Breast epithelium (tissue), 4 donors: ENCODE data around the gene MYO5A. TPM values are rescaled to one million over a fixed set of nuclear protein-coding genes. Genes with fewer than 3 reads are reported as not detected.
A peak's percentile ranks its signal among the peaks of the same experiment; 100 is the strongest.

Experiments
- DNase-seq, 2 donors: peaks; one replicate each; pipeline ENCODE4 v3.0.0-alpha.2; 2019; ENCODE audit warnings: low spot score in 2 of 2
- H3K27ac ChIP-seq, 2 donors: fragments of 200-600 bp; sonication (generic) in 1 of 2; one replicate each; pipeline ENCODE4 v1.5.1; 2016 to 2019; ENCODE audit warnings: mild to moderate bottlenecking in 1 of 2
- H3K27me3 ChIP-seq, 2 donors: fragments of 200-600 bp; sonication (generic) in 1 of 2; one replicate each; pipeline versions ENCODE4 v1.5.1 to v1.6.0; 2017 to 2019; ENCODE audit warnings: control low read depth in 1 of 2, mild to moderate bottlenecking in 1 of 2
- H3K36me3 ChIP-seq: fragments of 200-600 bp; one replicate; pipeline ENCODE4 v1.5.1; 2019
- H3K4me1 ChIP-seq, 2 donors: fragments of 200-600 bp; sonication (generic); one replicate each; pipeline ENCODE4 v1.5.1; 2016 to 2019; ENCODE audit warnings: control low read depth in 1 of 2
- H3K4me3 ChIP-seq, 3 donors: fragments of 200-600 bp; sonication (generic); 1 replicate in 2 of 3; 2 replicates in 1 of 3; pipeline ENCODE4 v1.5.1; 2016 to 2019; ENCODE audit warnings: mild to moderate bottlenecking in 3 of 3, moderate library complexity in 2 of 3
- H3K9me3 ChIP-seq, 2 donors: fragments of 200-600 bp; sonication (generic) in 1 of 2; one replicate each; pipeline ENCODE4 v1.5.1; 2016 to 2019; ENCODE audit warnings: control low read depth in 1 of 2
- POLR2A ChIP-seq: fragments of 450-650 bp; IDR thresholded peaks from one replicate; pipeline ENCODE4 v1.6.1; 2016; ENCODE audit warnings: antibody characterized with exemption, mild to moderate bottlenecking, moderate library complexity
- POLR2AphosphoS5 ChIP-seq, 3 donors: sonication (generic); formaldehyde crosslinking; IDR thresholded peaks; one replicate each; pipeline ENCODE4 v1.6.1; 2017; ENCODE audit warnings: antibody characterized with exemption in 3 of 3
- intact Hi-C: fragments of 100-400 bp; cut with DNase I; formaldehyde crosslinking; loops from one replicate; pipeline ENCODE4 v1.15.1; 2023; ENCODE audit warnings: low total_unique reads
- total RNA-seq, 3 donors: library from RNA; depleted of rRNA; stranded (reverse); fragments of >200 nt; gene quantifications; one replicate each; pipeline ENCODE4 v1.1.0, GENCODE V29; 2016
- TF ChIP-seq, protein P1 (sequence below), 3 donors: fragments of 450-650 bp; IDR thresholded peaks; one replicate each; pipeline ENCODE4 v1.5.1; 2016 to 2017; ENCODE audit warnings: antibody characterized with exemption in 3 of 3, mild to moderate bottlenecking in 3 of 3, moderate library complexity in 3 of 3

MYO5A gene
- total RNA-seq, 3 donors from 2014 or later, result 34.1 to 77.4 (median 34.4) TPM

DNA sequence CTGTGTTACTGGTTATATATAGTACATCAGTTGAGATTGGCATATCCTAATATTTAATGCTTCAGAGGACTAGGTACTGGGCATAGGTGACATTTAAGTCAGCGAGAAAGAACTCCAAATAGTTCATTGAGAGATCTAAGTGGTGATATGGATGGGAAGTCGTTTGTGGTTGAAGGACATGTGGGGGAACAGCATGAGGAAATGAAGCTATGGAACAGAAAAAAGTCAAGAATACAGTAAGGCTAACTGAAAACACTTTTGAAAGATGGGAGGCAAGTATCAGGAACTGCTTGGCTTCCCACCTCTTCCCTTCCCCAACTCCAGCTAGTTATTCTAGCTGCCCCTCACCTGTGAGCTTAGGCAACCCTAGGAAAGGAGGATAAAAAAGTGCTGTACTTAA lies 3.7 kb upstream of the MYO5A start:
- Histone ChIP-seq H3K4me1 (no peaks in the 10 kb centered on the region), H3K27me3 (no peaks in the 10 kb centered on the region), H3K4me3 (no peak overlapping the region), H3K9me3 (no peaks in the 10 kb centered on the region), H3K27ac (no peak overlapping the region), H3K36me3 (no peaks in the 10 kb centered on the region)
- intact Hi-C loops, result no loop called here
- no peak for DNase-seq
- TF ChIP-seq POLR2A, result no peak
- TF ChIP-seq POLR2AphosphoS5 (IDR thresholded peaks at IDR 0.05), result no peak
- TF ChIP-seq, protein P1, sequence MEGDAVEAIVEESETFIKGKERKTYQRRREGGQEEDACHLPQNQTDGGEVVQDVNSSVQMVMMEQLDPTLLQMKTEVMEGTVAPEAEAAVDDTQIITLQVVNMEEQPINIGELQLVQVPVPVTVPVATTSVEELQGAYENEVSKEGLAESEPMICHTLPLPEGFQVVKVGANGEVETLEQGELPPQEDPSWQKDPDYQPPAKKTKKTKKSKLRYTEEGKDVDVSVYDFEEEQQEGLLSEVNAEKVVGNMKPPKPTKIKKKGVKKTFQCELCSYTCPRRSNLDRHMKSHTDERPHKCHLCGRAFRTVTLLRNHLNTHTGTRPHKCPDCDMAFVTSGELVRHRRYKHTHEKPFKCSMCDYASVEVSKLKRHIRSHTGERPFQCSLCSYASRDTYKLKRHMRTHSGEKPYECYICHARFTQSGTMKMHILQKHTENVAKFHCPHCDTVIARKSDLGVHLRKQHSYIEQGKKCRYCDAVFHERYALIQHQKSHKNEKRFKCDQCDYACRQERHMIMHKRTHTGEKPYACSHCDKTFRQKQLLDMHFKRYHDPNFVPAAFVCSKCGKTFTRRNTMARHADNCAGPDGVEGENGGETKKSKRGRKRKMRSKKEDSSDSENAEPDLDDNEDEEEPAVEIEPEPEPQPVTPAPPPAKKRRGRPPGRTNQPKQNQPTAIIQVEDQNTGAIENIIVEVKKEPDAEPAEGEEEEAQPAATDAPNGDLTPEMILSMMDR (IDR thresholded peaks at IDR 0.05), result no peak

DNA sequence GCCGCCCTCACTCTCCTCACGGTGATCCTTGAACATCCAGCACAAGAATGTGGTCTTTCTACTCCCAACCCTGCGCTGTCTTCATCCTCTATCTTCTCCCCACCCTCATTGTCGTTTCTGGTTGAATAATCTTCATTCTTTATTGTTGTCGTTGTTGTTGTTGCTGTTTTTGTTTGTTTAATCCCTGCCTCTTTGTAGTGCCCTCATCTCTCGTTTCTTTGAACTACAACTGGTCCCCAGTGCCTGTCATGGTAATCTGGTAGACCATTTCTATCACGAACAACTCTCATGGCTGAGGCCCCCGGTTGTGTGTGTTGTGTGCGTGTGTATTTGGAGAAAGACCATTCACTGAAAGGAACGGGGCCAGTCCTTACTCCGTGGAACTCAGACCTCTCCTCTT lies 1.3 kb upstream of the MYO5A start:
- peak overlapping the region in 2 of 3 donors; percentile 81 to 95 for H3K4me3 ChIP-seq
- DNase-seq, result no peak
- intact Hi-C loops, result no loop called here

DNA sequence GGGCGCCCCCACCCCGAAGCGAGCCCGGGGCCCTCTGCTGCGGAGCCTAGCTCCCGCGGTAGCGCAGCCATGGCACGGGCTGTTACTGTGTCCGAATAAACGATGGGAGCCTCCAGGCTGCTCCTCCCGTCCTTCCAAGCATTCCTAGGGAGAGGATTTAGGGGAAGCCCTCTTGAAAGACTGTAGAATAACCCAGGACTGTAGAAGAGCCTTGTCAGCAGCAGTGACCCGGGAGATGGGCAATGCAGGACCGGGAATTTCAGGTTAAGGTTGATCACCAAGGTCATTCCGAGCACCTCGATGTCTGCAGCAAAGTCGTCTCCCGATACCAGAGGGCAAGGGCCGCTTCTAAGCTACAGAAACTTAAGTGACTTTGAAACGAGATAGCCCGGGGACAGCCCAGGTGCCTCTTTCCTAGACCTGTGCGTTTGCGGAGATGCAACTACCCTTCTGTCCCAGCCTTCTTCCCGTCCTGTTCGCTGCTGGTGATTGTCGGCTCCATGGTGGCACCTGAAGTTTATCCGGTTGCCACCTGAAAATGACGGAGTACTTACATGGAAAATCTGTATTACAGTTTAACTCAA lies 753 bp upstream of the MYO5A start:
- Histone ChIP-seq H3K27ac (peak overlapping the region; percentile 76 to 87), H3K27me3 (no peaks in the 10 kb centered on the region), H3K36me3 (no peaks in the 10 kb centered on the region), H3K4me3 (peak overlapping the region; percentile 75 to 95 (median 81)), H3K9me3 (no peaks in the 10 kb centered on the region), H3K4me1 (no peaks in the 10 kb centered on the region)
- no peak for DNase-seq
- intact Hi-C loops, result no loop called here
- TF ChIP-seq POLR2A (no peak), POLR2AphosphoS5 (IDR thresholded peaks at IDR 0.05) (no peak)
- TF ChIP-seq, protein P1 (IDR thresholded peaks at IDR 0.05), result no peak

More for the DNA sequence above, 1.3 kb upstream of the MYO5A start:
- no peaks in the 10 kb centered on the region for H3K27me3 ChIP-seq
- no peaks in the 10 kb centered on the region for H3K36me3 ChIP-seq
- H3K4me1 ChIP-seq, result no peaks in the 10 kb centered on the region
- no peaks in the 10 kb centered on the region for H3K9me3 ChIP-seq
- TF ChIP-seq POLR2A (no peak), POLR2AphosphoS5 (IDR thresholded peaks at IDR 0.05) (no peak)
- TF ChIP-seq, protein P1 (IDR thresholded peaks at IDR 0.05), result no peak
- H3K27ac ChIP-seq, result no peak overlapping the region

DNA sequence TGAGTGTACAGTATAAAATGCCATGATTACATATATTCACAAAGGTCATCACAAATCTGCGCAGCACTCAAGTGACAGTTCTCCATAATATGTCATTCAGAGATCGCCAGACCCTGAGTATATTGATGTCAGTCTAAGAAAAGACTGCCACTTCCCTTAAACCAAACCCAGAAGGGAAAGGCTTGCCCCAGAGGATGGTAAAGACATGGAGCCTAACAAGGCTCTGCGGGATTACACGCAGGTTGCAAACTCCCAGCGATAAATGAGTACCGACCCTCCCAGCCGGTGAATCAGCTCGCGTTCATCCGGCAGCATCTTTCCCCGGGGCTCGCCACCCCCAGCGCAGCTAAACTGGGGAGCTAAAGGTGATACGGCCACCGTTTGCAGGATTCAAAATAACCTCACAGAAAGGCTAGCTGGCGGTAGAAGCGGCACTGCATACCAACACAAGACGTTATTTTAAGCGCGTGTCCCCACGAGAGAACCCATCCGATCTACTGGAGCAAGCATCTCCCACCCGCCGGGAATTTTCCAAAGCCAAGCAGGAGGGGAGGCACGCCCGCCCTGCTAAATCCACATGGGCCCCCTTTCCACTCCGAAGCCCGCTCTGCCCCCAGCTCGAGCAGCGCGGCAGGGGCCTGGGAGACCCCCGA lies 643 bp downstream of the MYO5A start:
- H3K36me3 ChIP-seq, result no peaks in the 10 kb centered on the region
- H3K4me1 ChIP-seq, result no peaks in the 10 kb centered on the region
- TF ChIP-seq, protein P1 (IDR thresholded peaks at IDR 0.05), result no peak
- TF ChIP-seq POLR2AphosphoS5 (IDR thresholded peaks at IDR 0.05) (no peak), POLR2A (no peak)
- no peaks in the 10 kb centered on the region for H3K9me3 ChIP-seq
- intact Hi-C loops, result no loop called here
- peak overlapping the region; percentile 75 to 95 (median 81) for H3K4me3 ChIP-seq
- H3K27me3 ChIP-seq, result no peaks in the 10 kb centered on the region
- peak in 1 of 2 donors; percentile 51 for DNase-seq
- H3K27ac ChIP-seq, result peak overlapping the region; percentile 76 to 87

DNA sequence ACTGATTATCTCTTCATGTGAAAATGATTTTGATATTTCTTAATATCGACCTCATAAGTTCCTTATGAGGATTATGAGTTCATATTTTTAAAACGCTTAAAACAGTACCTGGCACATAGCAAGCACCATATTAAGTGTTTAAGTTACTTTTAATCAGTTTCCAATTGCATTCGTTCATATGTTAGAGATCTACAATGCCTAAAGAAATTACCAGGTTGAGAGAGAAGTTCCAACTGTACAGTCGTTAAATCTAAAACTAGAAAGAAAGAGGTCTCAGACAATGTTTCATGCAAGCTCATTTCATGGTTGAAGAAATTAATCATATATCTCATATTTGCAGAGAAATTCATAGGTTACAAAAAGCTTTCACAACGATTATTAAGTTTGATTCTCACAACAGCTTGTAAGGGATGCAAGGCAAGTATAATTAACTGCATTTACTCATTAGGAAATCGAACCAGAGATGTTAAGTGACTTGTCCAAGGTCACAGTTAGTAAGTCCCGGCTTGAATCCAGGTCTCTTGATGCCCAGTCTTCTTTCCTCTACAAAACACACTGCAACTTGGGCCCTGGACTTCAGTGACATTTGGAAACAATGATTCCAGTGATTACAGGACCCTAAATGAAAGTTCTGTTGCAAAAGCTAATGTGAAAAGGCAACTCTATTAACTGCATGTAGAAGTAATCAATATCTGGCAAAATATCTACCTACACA lies 1.3 kb downstream of the MYO5A start:
- Histone ChIP-seq H3K4me3 (peak overlapping the region; percentile 75 to 95 (median 81)), H3K36me3 (no peaks in the 10 kb centered on the region), H3K27me3 (no peaks in the 10 kb centered on the region), H3K27ac (no peak overlapping the region), H3K4me1 (no peaks in the 10 kb centered on the region), H3K9me3 (no peaks in the 10 kb centered on the region)
- TF ChIP-seq, protein P1 (IDR thresholded peaks at IDR 0.05), result no peak
- no peak for TF ChIP-seq POLR2A
- TF ChIP-seq POLR2AphosphoS5 (IDR thresholded peaks at IDR 0.05), result no peak
- no peak for DNase-seq
- intact Hi-C loops, result no loop called here
